Measurements from ENCODE around the gene GPR35.

Gene GPR35

DNA sequence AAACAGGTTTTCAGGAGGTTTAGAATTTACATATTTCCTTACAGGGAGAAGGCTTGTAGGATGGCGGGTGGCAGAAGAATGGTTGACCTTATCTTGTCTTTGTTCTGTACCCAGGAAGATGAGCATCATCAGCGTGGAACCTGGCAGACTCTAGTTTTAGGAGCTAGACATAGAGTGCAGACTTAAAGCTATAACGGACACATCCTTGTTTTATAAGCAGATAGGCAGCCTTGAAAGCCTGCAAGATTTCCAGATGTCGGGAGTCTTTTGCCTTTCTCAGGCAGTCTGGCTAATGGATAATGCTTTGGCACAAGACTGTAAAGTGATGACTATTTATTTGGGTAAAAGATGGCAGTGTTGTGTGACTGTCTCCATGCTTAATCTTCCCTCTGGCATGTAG, 45.7 kb downstream of the GPR35 start:
- no peak for TF ChIP-seq OSR1 (CRISPR knock-in tag; IDR thresholded peaks at IDR 0.05)
- no peak for TF ChIP-seq ZC3H10 (CRISPR knock-in tag; IDR thresholded peaks at IDR 0.05)
- no peak for TF ChIP-seq GLIS3 (CRISPR knock-in tag; IDR thresholded peaks at IDR 0.05)
- no peak for TF ChIP-seq SNAI2 (CRISPR knock-in tag; IDR thresholded peaks at IDR 0.05)
- TF ChIP-seq ZNF8 (CRISPR knock-in tag; IDR thresholded peaks at IDR 0.05) = no peak
- TF ChIP-seq PPARA (CRISPR knock-in tag; IDR thresholded peaks at IDR 0.05; ENCODE audit: borderline replicate concordance) = no peak
- no peak for TF ChIP-seq ISL1 (CRISPR knock-in tag; IDR thresholded peaks at IDR 0.05)
- no peak for TF ChIP-seq CSDC2 (CRISPR knock-in tag; IDR thresholded peaks at IDR 0.05)
- no peak for TF ChIP-seq ZNF70 (CRISPR knock-in tag; IDR thresholded peaks at IDR 0.05)
- no peak for TF ChIP-seq TOX (CRISPR knock-in tag; IDR thresholded peaks at IDR 0.05; ENCODE audit: borderline replicate concordance)
- TF ChIP-seq, protein P1, sequence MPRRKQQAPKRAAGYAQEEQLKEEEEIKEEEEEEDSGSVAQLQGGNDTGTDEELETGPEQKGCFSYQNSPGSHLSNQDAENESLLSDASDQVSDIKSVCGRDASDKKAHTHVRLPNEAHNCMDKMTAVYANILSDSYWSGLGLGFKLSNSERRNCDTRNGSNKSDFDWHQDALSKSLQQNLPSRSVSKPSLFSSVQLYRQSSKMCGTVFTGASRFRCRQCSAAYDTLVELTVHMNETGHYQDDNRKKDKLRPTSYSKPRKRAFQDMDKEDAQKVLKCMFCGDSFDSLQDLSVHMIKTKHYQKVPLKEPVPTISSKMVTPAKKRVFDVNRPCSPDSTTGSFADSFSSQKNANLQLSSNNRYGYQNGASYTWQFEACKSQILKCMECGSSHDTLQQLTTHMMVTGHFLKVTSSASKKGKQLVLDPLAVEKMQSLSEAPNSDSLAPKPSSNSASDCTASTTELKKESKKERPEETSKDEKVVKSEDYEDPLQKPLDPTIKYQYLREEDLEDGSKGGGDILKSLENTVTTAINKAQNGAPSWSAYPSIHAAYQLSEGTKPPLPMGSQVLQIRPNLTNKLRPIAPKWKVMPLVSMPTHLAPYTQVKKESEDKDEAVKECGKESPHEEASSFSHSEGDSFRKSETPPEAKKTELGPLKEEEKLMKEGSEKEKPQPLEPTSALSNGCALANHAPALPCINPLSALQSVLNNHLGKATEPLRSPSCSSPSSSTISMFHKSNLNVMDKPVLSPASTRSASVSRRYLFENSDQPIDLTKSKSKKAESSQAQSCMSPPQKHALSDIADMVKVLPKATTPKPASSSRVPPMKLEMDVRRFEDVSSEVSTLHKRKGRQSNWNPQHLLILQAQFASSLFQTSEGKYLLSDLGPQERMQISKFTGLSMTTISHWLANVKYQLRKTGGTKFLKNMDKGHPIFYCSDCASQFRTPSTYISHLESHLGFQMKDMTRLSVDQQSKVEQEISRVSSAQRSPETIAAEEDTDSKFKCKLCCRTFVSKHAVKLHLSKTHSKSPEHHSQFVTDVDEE (CRISPR knock-in tag; IDR thresholded peaks at IDR 0.05) = no peak
- TF ChIP-seq, protein P2, sequence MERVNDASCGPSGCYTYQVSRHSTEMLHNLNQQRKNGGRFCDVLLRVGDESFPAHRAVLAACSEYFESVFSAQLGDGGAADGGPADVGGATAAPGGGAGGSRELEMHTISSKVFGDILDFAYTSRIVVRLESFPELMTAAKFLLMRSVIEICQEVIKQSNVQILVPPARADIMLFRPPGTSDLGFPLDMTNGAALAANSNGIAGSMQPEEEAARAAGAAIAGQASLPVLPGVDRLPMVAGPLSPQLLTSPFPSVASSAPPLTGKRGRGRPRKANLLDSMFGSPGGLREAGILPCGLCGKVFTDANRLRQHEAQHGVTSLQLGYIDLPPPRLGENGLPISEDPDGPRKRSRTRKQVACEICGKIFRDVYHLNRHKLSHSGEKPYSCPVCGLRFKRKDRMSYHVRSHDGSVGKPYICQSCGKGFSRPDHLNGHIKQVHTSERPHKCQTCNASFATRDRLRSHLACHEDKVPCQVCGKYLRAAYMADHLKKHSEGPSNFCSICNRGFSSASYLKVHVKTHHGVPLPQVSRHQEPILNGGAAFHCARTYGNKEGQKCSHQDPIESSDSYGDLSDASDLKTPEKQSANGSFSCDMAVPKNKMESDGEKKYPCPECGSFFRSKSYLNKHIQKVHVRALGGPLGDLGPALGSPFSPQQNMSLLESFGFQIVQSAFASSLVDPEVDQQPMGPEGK (CRISPR knock-in tag; IDR thresholded peaks at IDR 0.05; ENCODE audit: borderline replicate concordance) = no peak
- TF ChIP-seq, protein P3, sequence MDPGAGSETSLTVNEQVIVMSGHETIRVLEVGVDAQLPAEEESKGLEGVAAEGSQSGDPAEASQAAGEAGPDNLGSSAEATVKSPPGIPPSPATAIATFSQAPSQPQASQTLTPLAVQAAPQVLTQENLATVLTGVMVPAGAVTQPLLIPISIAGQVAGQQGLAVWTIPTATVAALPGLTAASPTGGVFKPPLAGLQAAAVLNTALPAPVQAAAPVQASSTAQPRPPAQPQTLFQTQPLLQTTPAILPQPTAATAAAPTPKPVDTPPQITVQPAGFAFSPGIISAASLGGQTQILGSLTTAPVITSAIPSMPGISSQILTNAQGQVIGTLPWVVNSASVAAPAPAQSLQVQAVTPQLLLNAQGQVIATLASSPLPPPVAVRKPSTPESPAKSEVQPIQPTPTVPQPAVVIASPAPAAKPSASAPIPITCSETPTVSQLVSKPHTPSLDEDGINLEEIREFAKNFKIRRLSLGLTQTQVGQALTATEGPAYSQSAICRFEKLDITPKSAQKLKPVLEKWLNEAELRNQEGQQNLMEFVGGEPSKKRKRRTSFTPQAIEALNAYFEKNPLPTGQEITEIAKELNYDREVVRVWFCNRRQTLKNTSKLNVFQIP (CRISPR knock-in tag; IDR thresholded peaks at IDR 0.05; ENCODE audit: borderline replicate concordance, low read depth) = no peak
- no peak for TF ChIP-seq ZFP3 (CRISPR knock-in tag; IDR thresholded peaks at IDR 0.05)
- TF ChIP-seq ZNF565 (CRISPR knock-in tag; conservative IDR thresholded peaks at IDR 0.05; ENCODE audit: low read depth) = no peak
- TF ChIP-seq ARNTL (CRISPR knock-in tag; IDR thresholded peaks at IDR 0.05; ENCODE audit: borderline replicate concordance, low read depth) = no peak
- no peak for TF ChIP-seq ZFP30 (CRISPR knock-in tag; IDR thresholded peaks at IDR 0.05)
- TF ChIP-seq, protein P4, sequence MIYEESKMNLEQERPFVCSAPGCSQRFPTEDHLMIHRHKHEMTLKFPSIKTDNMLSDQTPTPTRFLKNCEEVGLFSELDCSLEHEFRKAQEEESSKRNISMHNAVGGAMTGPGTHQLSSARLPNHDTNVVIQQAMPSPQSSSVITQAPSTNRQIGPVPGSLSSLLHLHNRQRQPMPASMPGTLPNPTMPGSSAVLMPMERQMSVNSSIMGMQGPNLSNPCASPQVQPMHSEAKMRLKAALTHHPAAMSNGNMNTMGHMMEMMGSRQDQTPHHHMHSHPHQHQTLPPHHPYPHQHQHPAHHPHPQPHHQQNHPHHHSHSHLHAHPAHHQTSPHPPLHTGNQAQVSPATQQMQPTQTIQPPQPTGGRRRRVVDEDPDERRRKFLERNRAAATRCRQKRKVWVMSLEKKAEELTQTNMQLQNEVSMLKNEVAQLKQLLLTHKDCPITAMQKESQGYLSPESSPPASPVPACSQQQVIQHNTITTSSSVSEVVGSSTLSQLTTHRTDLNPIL (CRISPR knock-in tag; IDR thresholded peaks at IDR 0.05; ENCODE audit: low read depth) = no peak
- ATAC-seq = no peak

DNA sequence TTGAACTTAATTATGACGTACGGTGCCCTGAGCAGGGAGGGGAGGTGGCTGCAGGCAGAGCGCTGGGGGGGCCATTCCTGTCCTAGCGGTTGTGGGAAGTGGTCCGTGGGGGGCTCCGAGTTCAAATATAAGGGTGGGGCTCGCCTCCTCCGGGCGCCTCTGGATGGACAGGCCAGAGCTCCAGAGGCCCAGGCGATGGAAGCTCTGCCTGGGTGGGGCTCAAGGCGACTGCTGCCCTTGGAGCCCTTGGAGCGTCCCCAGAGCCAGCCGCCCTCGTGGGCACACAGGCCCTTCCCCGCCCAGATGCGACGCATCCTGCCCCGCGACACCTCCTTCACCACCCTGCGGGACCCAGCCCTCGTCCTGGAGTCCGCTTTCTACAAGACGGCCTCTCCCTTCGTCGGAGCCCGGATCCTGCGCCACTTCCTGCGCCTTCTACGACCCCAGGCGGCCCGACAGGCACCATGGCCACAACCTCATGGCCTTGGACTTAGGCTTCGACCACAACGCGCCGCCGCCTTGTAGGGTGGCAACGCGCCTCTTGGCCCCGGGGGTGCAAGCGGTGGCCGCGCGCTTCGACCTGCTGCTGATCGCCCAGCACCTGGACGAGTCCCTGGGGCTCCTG, 46.9 kb downstream of the GPR35 start:
- no peak for ATAC-seq
- TF ChIP-seq PPARA (CRISPR knock-in tag; IDR thresholded peaks at IDR 0.05; ENCODE audit: borderline replicate concordance) (no peak), TOX (CRISPR knock-in tag; IDR thresholded peaks at IDR 0.05; ENCODE audit: borderline replicate concordance) (no peak)
- TF ChIP-seq, protein P1 (CRISPR knock-in tag; IDR thresholded peaks at IDR 0.05) = no peak
- TF ChIP-seq, protein P2 (CRISPR knock-in tag; IDR thresholded peaks at IDR 0.05; ENCODE audit: borderline replicate concordance) = no peak
